Naive thymus-derived CD4-positive, alpha-beta T cell (primary cell): ENCODE data around the gene RUNX2. TPM values are rescaled to one million over a fixed set of nuclear protein-coding genes. Genes with fewer than 3 reads are reported as not detected.

Experiments used
- ATAC-seq: fragments of 150-1000 bp; cut with Tn5 transposase; 2 replicates; pipeline ENCODE4 v1.10.0; 2021; ENCODE audit warnings: mild to moderate bottlenecking, moderate library complexity
- CTCF ChIA-PET: fragments of 350-600 bp; sonication (Branson Sonifier 250); formaldehyde crosslinking; loops from one replicate; lab custom pipeline; 2021; ENCODE audit warnings: antibody characterized with exemption; lab: Charles Lee
- POLR2A ChIA-PET: fragments of 350-600 bp; sonication (Branson Sonifier 250); formaldehyde crosslinking; loops from one replicate; lab custom pipeline; 2021; ENCODE audit warnings: antibody characterized with exemption, inconsistent platforms; lab: Charles Lee
- DNase-seq, 9 donors: peaks; one replicate each; pipeline versions ENCODE4 v3.0.0 to v3.0.0-alpha.2; 2020 to 2022; ENCODE audit warnings: mixed read lengths in 1 of 9
- H3K27ac ChIP-seq: one replicate; pipeline ENCODE4 v1.7.0; 2013; ENCODE audit warnings: mild to moderate bottlenecking, low read depth, low read length, moderate library complexity
- H3K27me3 ChIP-seq, 2 donors: one replicate each; pipeline ENCODE4 v1.7.0; 2013; ENCODE audit warnings: low read length in 2 of 2, mild to moderate bottlenecking in 2 of 2, moderate library complexity in 2 of 2; ENCODE audit not compliant: control insufficient read depth in 2 of 2, insufficient read depth in 2 of 2
- H3K36me3 ChIP-seq, 3 experiments: 1 replicate in 2 of 3; 2 replicates in 1 of 3; pipeline ENCODE4 v1.7.0; 2013; ENCODE audit warnings: low read length in 3 of 3, mild to moderate bottlenecking in 3 of 3, moderate library complexity in 1 of 3; ENCODE audit not compliant: insufficient read depth in 3 of 3, control insufficient read depth in 2 of 3
- H3K4me1 ChIP-seq, 2 donors: one replicate each; pipeline ENCODE4 v1.7.0; 2013; ENCODE audit warnings: low read length in 2 of 2, mild to moderate bottlenecking in 2 of 2, moderate library complexity in 1 of 2; ENCODE audit not compliant: control insufficient read depth in 2 of 2, insufficient read depth in 2 of 2
- H3K4me3 ChIP-seq: 2 replicates; pipeline ENCODE4 v1.7.0; 2013; ENCODE audit warnings: mild to moderate bottlenecking, low read length
- H3K9me3 ChIP-seq, 3 experiments: 1 replicate in 2 of 3; 2 replicates in 1 of 3; pipeline ENCODE4 v1.7.0; 2013; ENCODE audit warnings: low read length in 3 of 3; ENCODE audit not compliant: control insufficient read depth in 2 of 3
- H3K27ac Mint-ChIP-seq, 9 donors: one replicate each; pipeline ENCODE4 v1.8.0; 2020 to 2022; ENCODE audit warnings: mixed read lengths in 9 of 9, mild to moderate bottlenecking in 8 of 9, moderate library complexity in 5 of 9, inconsistent platforms in 2 of 9
- H3K27me3 Mint-ChIP-seq, 5 donors: one replicate each; pipeline ENCODE4 v1.8.0; 2021 to 2022; ENCODE audit warnings: mixed read lengths in 5 of 5, mild to moderate bottlenecking in 1 of 5
- H3K36me3 Mint-ChIP-seq, 5 donors: one replicate each; pipeline ENCODE4 v1.8.0; 2020 to 2022; ENCODE audit warnings: mixed read lengths in 5 of 5, mild to moderate bottlenecking in 3 of 5, inconsistent platforms in 1 of 5
- H3K4me1 Mint-ChIP-seq, 7 donors: one replicate each; pipeline ENCODE4 v1.8.0; 2020 to 2022; ENCODE audit warnings: mixed read lengths in 7 of 7, mild to moderate bottlenecking in 3 of 7, inconsistent platforms in 1 of 7
- H3K4me3 Mint-ChIP-seq, 10 donors: one replicate each; pipeline ENCODE4 v1.8.0; 2020 to 2022; ENCODE audit warnings: mild to moderate bottlenecking in 10 of 10, mixed read lengths in 10 of 10, moderate library complexity in 6 of 10, inconsistent platforms in 2 of 10
- H3K9me3 Mint-ChIP-seq, 11 donors: one replicate each; pipeline ENCODE4 v1.8.0; 2020 to 2022; ENCODE audit warnings: mixed read lengths in 11 of 11, mild to moderate bottlenecking in 4 of 11, inconsistent platforms in 1 of 11, moderate library complexity in 1 of 11
- intact Hi-C, 2 donors: fragments of 100-400 bp; cut with micrococcal nuclease; formaldehyde crosslinking; loops; one replicate each; pipeline ENCODE4 v1.15.1; 2023
- polyA plus RNA-seq, 2 donors: library from polyadenylated mRNA; unstranded; fragments of 300-500 nt; fragmentation: Illumina TruSeq; gene quantifications; one replicate each; pipeline ENCODE4 v1.2.3, GENCODE V29; 2021
- total RNA-seq, 6 experiments: library from RNA in 5 of 6; stranded (reverse) in 5 of 6; gene quantifications; 1 replicate in 5 of 6; 2 replicates in 1 of 6; pipeline ENCODE4 v1.2.3 and lab custom pipeline; 2021 to 2026

The RUNX2 gene
- total and polyA plus RNA-seq, 7 experiments from 2014 or later = 2.3 to 17.9 (median 13.9) TPM

GRCh38 chr6:45654673-45655072 is 326.5 kb downstream of the RUNX2 start:
- peaks cover 0 to 6% (median 0%) of the 10 kb centered on the region in 11 donors for H3K9me3 Mint-ChIP-seq
- peaks cover 3 to 23% (median 17%) of the 10 kb centered on the region in 7 donors for H3K4me1 Mint-ChIP-seq

DNA sequence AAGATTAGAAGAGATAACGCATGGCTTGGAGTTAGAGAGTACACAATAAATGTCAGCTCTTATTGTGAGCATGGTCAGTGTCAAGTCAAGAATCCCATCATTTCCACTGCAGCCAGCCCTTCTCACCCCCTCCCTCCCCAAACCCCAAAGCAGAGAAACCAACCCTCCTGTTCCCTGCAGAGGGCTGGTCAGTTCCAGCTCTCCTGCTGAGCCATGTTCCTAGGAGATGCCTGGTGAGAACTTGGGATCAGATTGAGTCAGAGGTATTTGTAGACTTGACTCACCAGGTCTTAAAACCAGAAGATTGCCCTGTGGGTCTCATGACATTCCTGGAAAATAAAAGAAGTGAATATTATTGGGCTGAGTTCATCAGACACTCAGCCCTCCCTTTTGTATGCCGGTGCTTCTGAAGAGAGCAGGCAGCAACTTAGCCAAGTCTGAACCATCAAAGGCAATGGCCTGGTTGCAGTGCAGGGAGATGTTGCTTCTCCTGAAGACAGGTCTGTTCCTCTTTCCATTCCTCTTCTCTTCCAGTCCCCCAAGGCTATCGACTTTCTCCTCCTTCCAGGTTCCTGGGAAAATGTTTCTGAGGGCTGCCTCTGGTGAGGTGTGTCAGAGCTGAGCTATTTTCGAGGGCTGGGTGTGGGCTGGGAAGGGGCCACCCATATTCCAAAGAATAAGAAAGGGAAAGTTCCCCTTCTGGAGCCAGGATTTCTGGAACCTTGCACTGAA is 327.8 kb downstream of the RUNX2 start:
- Mint-ChIP-seq H3K9me3 (peaks cover 0 to 6% (median 0%) of the 10 kb centered on the region in 11 donors), H3K36me3 (peaks cover 0 to 18% (median 4%) of the 10 kb centered on the region in 5 donors), H3K27me3 (peaks cover 0 to 11% (median 4%) of the 10 kb centered on the region in 5 donors), H3K27ac (no peak overlapping the region), H3K4me1 (peaks cover 3 to 30% (median 15%) of the 10 kb centered on the region in 7 donors), H3K4me3 (peak overlapping the region in 1 of 10 donors; percentile 13)
- Histone ChIP-seq H3K9me3 (no peaks in the 10 kb centered on the region), H3K27me3 (no peaks in the 10 kb centered on the region), H3K4me1 (peaks cover 0 to 8% of the 10 kb centered on the region in 2 donors), H3K4me3 (no peak overlapping the region), H3K36me3 (no peaks in the 10 kb centered on the region), H3K27ac (no peak overlapping the region)
- POLR2A ChIA-PET = interaction anchor here (0.6 kb wide), 1 partner anchor 347 kb away, joined by 3 read pairs; no protein-coding TSS in a partner anchor
- CTCF ChIA-PET = no interaction called here
- intact Hi-C loops = no loop called here
- DNase-seq (no peak), ATAC-seq (no peak)

More at GRCh38 chr6:45654673-45655072, 326.5 kb downstream of the RUNX2 start:
- CTCF ChIA-PET = no interaction called here
- Mint-ChIP-seq H3K27me3 (peaks cover 0 to 8% (median 4%) of the 10 kb centered on the region in 5 donors), H3K27ac (peak overlapping the region in 1 of 9 donors; percentile 18), H3K36me3 (peaks cover 0 to 21% (median 4%) of the 10 kb centered on the region in 5 donors), H3K4me3 (no peak overlapping the region)
- H3K4me3 ChIP-seq = no peak overlapping the region
- POLR2A ChIA-PET = interaction anchor here (0.7 kb wide), 1 partner anchor 62 kb away, joined by 3 read pairs; no protein-coding TSS in a partner anchor
- ATAC-seq (no peak), DNase-seq (no peak)
- H3K4me1 ChIP-seq = peaks cover 0 to 8% of the 10 kb centered on the region in 2 donors
- intact Hi-C loops = no loop called here
- no peaks in the 10 kb centered on the region for H3K9me3 ChIP-seq
- no peaks in the 10 kb centered on the region for H3K27me3 ChIP-seq
- no peaks in the 10 kb centered on the region for H3K36me3 ChIP-seq
- H3K27ac ChIP-seq = no peak overlapping the region

DNA sequence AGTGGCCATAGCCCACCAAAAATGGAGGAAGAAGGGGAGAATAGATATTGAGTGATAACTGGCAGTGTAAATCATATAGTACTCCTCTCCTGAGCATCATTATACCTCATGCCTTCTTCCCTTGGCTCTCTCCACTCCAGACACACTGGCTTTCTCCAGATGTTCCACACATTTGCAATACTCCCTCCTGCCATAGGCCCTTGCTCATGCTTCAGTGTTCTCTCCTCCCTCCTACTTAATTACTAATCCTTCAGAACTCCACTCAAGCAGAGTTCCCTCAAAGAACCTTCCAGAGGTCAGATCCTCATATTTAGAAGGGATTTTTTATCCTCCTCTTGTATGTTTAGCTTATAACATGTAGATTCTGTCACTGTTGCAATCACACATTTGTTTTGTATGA is 329.1 kb downstream of the RUNX2 start:
- Mint-ChIP-seq H3K4me1 (peaks cover 3 to 34% (median 16%) of the 10 kb centered on the region in 7 donors), H3K27ac (no peak overlapping the region), H3K9me3 (peaks cover 0 to 6% (median 0%) of the 10 kb centered on the region in 11 donors), H3K4me3 (no peak overlapping the region), H3K27me3 (peaks cover 0 to 15% (median under 1%) of the 10 kb centered on the region in 5 donors), H3K36me3 (peaks cover 0 to 18% (median 4%) of the 10 kb centered on the region in 5 donors)
- intact Hi-C loops = no loop called here
- no peak overlapping the region for H3K4me3 ChIP-seq
- CTCF ChIA-PET = no interaction called here
- ATAC-seq (no peak), DNase-seq (no peak)
- no peak overlapping the region for H3K27ac ChIP-seq
- POLR2A ChIA-PET = interaction anchor here (1.0 kb wide), 1 partner anchor 73 kb away, joined by 3 read pairs; no protein-coding TSS in a partner anchor
- no peaks in the 10 kb centered on the region for H3K27me3 ChIP-seq
- peaks cover 0 to 8% of the 10 kb centered on the region in 2 donors for H3K4me1 ChIP-seq
- H3K36me3 ChIP-seq = no peaks in the 10 kb centered on the region
- H3K9me3 ChIP-seq = no peaks in the 10 kb centered on the region

- Mint-ChIP-seq H3K9me3 (peaks cover 0 to 6% (median 0%) of the 10 kb centered on the region in 11 donors), H3K27ac (no peak overlapping the region), H3K4me3 (peak overlapping the region in 1 of 10 donors; percentile 60), H3K27me3 (peaks cover 0 to 22% (median 5%) of the 10 kb centered on the region in 5 donors), H3K4me1 (peaks cover 7 to 39% (median 16%) of the 10 kb centered on the region in 7 donors), H3K36me3 (peaks cover 0 to 10% (median 4%) of the 10 kb centered on the region in 5 donors)
- intact Hi-C loops = no loop called here
- peaks cover 0 to 8% of the 10 kb centered on the region in 2 donors for H3K4me1 ChIP-seq
- H3K4me3 ChIP-seq = no peak overlapping the region
- DNase-seq (no peak), ATAC-seq (no peak)
- no peaks in the 10 kb centered on the region for H3K36me3 ChIP-seq
- CTCF ChIA-PET = no interaction called here
- no peaks in the 10 kb centered on the region for H3K27me3 ChIP-seq
- H3K27ac ChIP-seq = no peak overlapping the region
- POLR2A ChIA-PET = interaction anchor here (1.1 kb wide), 1 partner anchor 22 kb away, joined by 3 read pairs; no protein-coding TSS in a partner anchor
- H3K9me3 ChIP-seq = no peaks in the 10 kb centered on the region
Observed at GRCh38 chr6:45658400-45658799, 330.3 kb downstream of the RUNX2 start.

DNA sequence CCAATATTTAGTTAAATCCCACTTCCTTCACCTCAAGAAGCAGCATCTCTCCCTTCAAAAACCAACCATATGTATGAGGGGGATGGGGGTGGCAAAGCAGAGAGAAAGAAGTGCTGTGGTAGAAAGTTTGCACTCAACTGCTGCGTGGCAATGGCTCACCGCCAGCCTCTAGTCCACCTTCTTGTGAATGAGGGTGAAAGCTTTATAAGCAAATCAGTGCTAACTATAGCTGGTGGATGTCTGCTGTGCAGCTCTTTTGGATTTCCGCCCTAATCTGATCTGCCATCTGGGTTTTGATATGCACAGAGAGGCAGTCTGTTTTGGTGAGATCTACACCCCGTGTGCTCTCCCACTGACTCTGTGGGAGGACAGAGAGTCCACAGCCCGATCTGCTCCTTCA is 330.8 kb downstream of the RUNX2 start:
- H3K4me3 Mint-ChIP-seq = peak overlapping the region in 9 of 10 donors; percentile 4 to 61 (median 25)
- H3K36me3 Mint-ChIP-seq = peaks cover 0 to 9% (median 4%) of the 10 kb centered on the region in 5 donors
- no peaks in the 10 kb centered on the region for H3K27me3 ChIP-seq
- peak; percentile 30 for ATAC-seq
- ChIA-PET POLR2A (interaction anchor here (1.1 kb wide), 1 partner anchor 22 kb away, joined by 3 read pairs; no protein-coding TSS in a partner anchor), CTCF (no interaction called here)
- peaks cover 0 to 25% (median 7%) of the 10 kb centered on the region in 5 donors for H3K27me3 Mint-ChIP-seq
- H3K4me1 ChIP-seq = peaks cover 0 to 9% of the 10 kb centered on the region in 2 donors
- H3K4me3 ChIP-seq = no peak overlapping the region
- H3K9me3 Mint-ChIP-seq = peaks cover 0 to 6% (median 0%) of the 10 kb centered on the region in 11 donors
- H3K27ac ChIP-seq = no peak overlapping the region
- H3K36me3 ChIP-seq = no peaks in the 10 kb centered on the region
- peaks cover 10 to 42% (median 19%) of the 10 kb centered on the region in 7 donors for H3K4me1 Mint-ChIP-seq
- intact Hi-C loops = no loop called here
- peak in 4 of 9 donors; percentile 15 to 37 (median 24) for DNase-seq
- peak overlapping the region in 3 of 9 donors; percentile 21 to 52 (median 44) for H3K27ac Mint-ChIP-seq
- no peaks in the 10 kb centered on the region for H3K9me3 ChIP-seq

- Mint-ChIP-seq H3K9me3 (peaks cover 0 to 3% (median 0%) of the 10 kb centered on the region in 11 donors), H3K36me3 (peaks cover 0 to 9% (median 1%) of the 10 kb centered on the region in 5 donors), H3K27me3 (peaks cover 0 to 36% (median 17%) of the 10 kb centered on the region in 5 donors), H3K4me3 (no peak overlapping the region), H3K27ac (no peak overlapping the region), H3K4me1 (peaks cover 11 to 66% (median 43%) of the 10 kb centered on the region in 7 donors)
- ChIA-PET CTCF (interaction anchor here (0.6 kb wide), 1 partner anchor 70 kb away, joined by 3 read pairs; no protein-coding TSS in a partner anchor), POLR2A (interaction anchor here (1.3 to 1.4 kb wide), 2 partner anchors 14 to 75 kb away, joined by 3 to 4 read pairs; no protein-coding TSS in a partner anchor)
- Histone ChIP-seq H3K4me1 (peaks cover 0 to 12% of the 10 kb centered on the region in 2 donors), H3K4me3 (no peak overlapping the region), H3K36me3 (no peaks in the 10 kb centered on the region), H3K27me3 (no peaks in the 10 kb centered on the region), H3K9me3 (no peaks in the 10 kb centered on the region), H3K27ac (no peak overlapping the region)
- intact Hi-C loops = loop anchor here (5.0 to 10.0 kb wide), 4 partner anchors 74 to 261 kb away; no protein-coding TSS in a partner anchor
- no peak for ATAC-seq
- no peak for DNase-seq
Observed at GRCh38 chr6:45661661-45662060, 333.5 kb downstream of the RUNX2 start.
